Parathyroid adenoma (tissue), 2 donors: Measurements from ENCODE around the gene RGL1.

Experiments
- H2AFZ ChIP-seq: fragments of 300-600 bp; sonication (generic); one replicate; pipeline ENCODE4 v1.7.0; 2017; ENCODE audit warnings: antibody characterized with exemption, mild to moderate bottlenecking
- H3K27ac ChIP-seq: fragments of 300-600 bp; sonication (generic); one replicate; pipeline ENCODE4 v1.7.0; 2017
- H3K27me3 ChIP-seq: fragments of 300-600 bp; sonication (generic); one replicate; pipeline ENCODE4 v1.7.0; 2017; ENCODE audit warnings: low read length; ENCODE audit not compliant: control insufficient read depth, insufficient read depth
- H3K36me3 ChIP-seq: fragments of 300-600 bp; sonication (generic); one replicate; pipeline ENCODE4 v1.7.0; 2017; ENCODE audit warnings: low read length; ENCODE audit not compliant: control insufficient read depth, insufficient read depth
- H3K4me1 ChIP-seq: fragments of 300-600 bp; sonication (generic); one replicate; pipeline ENCODE4 v1.7.0; 2017; ENCODE audit warnings: control low read depth
- H3K4me2 ChIP-seq: fragments of 300-600 bp; sonication (generic); one replicate; pipeline ENCODE4 v1.7.0; 2017; ENCODE audit warnings: low read length
- H3K4me3 ChIP-seq: fragments of 300-600 bp; sonication (generic); one replicate; pipeline ENCODE4 v1.7.0; 2017; ENCODE audit warnings: low read depth, low read length
- H3K79me2 ChIP-seq: fragments of 300-600 bp; sonication (generic); one replicate; pipeline ENCODE4 v1.7.0; 2017; ENCODE audit warnings: control low read depth
- H3K9ac ChIP-seq: fragments of 300-600 bp; sonication (generic); one replicate; pipeline ENCODE4 v1.7.0; 2017; ENCODE audit warnings: mild to moderate bottlenecking
- H3K9me3 ChIP-seq: fragments of 300-600 bp; sonication (generic); one replicate; pipeline ENCODE4 v1.7.0; 2017; ENCODE audit warnings: low read length; ENCODE audit not compliant: control insufficient read depth
- CTCF ChIP-seq: fragments of 300-600 bp; sonication (generic); IDR thresholded peaks from one replicate; pipeline ENCODE4 v1.7.0; 2017; ENCODE audit warnings: antibody characterized with exemption, mild to moderate bottlenecking
- donor health status: primary hyperparathyroidism.

Gene RGL1

GRCh38 chr1:183844806-183845205, 39.9 kb downstream of the RGL1 start:
- H3K27ac ChIP-seq = no peak overlapping the region
- no peaks in the 10 kb centered on the region for H3K27me3 ChIP-seq
- H3K36me3 ChIP-seq = no peaks in the 10 kb centered on the region
- no peaks in the 10 kb centered on the region for H3K79me2 ChIP-seq
- TF ChIP-seq CTCF = no peak
- no peaks in the 10 kb centered on the region for H3K9me3 ChIP-seq
- H3K4me1 ChIP-seq = no peaks in the 10 kb centered on the region
- H2AFZ ChIP-seq = no peak overlapping the region
- H3K4me3 ChIP-seq = no peak overlapping the region
- no peak overlapping the region for H3K4me2 ChIP-seq
- H3K9ac ChIP-seq = no peak overlapping the region

- H3K9ac ChIP-seq = no peak overlapping the region
- no peaks in the 10 kb centered on the region for H3K4me1 ChIP-seq
- H3K9me3 ChIP-seq = no peaks in the 10 kb centered on the region
- H3K27me3 ChIP-seq = no peaks in the 10 kb centered on the region
- no peaks in the 10 kb centered on the region for H3K36me3 ChIP-seq
- H3K27ac ChIP-seq = no peak overlapping the region
- no peak overlapping the region for H3K4me2 ChIP-seq
- H2AFZ ChIP-seq = no peak overlapping the region
- no peaks in the 10 kb centered on the region for H3K79me2 ChIP-seq
- H3K4me3 ChIP-seq = no peak overlapping the region
- no peak for TF ChIP-seq CTCF
Observed at GRCh38 chr1:183845681-183846080, 40.8 kb downstream of the RGL1 start.

- Histone ChIP-seq H2AFZ (no peak overlapping the region), H3K4me2 (no peak overlapping the region), H3K4me3 (no peak overlapping the region), H3K27me3 (no peaks in the 10 kb centered on the region), H3K36me3 (no peaks in the 10 kb centered on the region), H3K4me1 (no peaks in the 10 kb centered on the region), H3K27ac (no peak overlapping the region), H3K9ac (no peak overlapping the region), H3K9me3 (no peaks in the 10 kb centered on the region), H3K79me2 (no peaks in the 10 kb centered on the region)
- no peak for TF ChIP-seq CTCF
Observed at GRCh38 chr1:183847641-183848040, 42.7 kb downstream of the RGL1 start.

- no peak overlapping the region for H2AFZ ChIP-seq
- no peaks in the 10 kb centered on the region for H3K79me2 ChIP-seq
- H3K27ac ChIP-seq = no peak overlapping the region
- H3K36me3 ChIP-seq = no peaks in the 10 kb centered on the region
- H3K27me3 ChIP-seq = no peaks in the 10 kb centered on the region
- TF ChIP-seq CTCF = no peak
- H3K4me2 ChIP-seq = no peak overlapping the region
- H3K4me1 ChIP-seq = no peaks in the 10 kb centered on the region
- no peaks in the 10 kb centered on the region for H3K9me3 ChIP-seq
- no peak overlapping the region for H3K4me3 ChIP-seq
- H3K9ac ChIP-seq = no peak overlapping the region
Observed at GRCh38 chr1:183850852-183851251, 45.9 kb downstream of the RGL1 start.

- Histone ChIP-seq H3K9ac (no peak overlapping the region), H3K36me3 (no peaks in the 10 kb centered on the region), H3K27me3 (no peaks in the 10 kb centered on the region), H3K4me2 (no peak overlapping the region), H3K27ac (peak overlapping the region; percentile 24), H3K9me3 (no peaks in the 10 kb centered on the region), H3K79me2 (no peaks in the 10 kb centered on the region), H3K4me1 (peaks cover 3% of the 10 kb centered on the region), H2AFZ (no peak overlapping the region), H3K4me3 (no peak overlapping the region)
- TF ChIP-seq CTCF = no peak
Observed at GRCh38 chr1:183859119-183859518, 54.2 kb downstream of the RGL1 start.
